HepG2 (cell line): ENCODE results near the gene SOWAHA. TPM values are rescaled to one million over a fixed set of nuclear protein-coding genes. Genes with fewer than 3 reads are reported as not detected.

Experiments
- ATAC-seq: fragments of 200-7000 bp; cut with Tn5 transposase; 3 replicates; pipeline ENCODE4 v1.9.1; 2020; ENCODE audit warnings: mild to moderate bottlenecking, moderate library complexity
- BruUV-seq: library from RNA; stranded (reverse); fragments of 400-500 nt; replicated peaks from 2 replicates; lab custom pipeline; 2021; lab: Mats Ljungman, UMichigan
- CTCF ChIA-PET: fragments of 300-600 bp; formaldehyde crosslinking; extraction: SDS; loops from one replicate; lab custom pipeline; 2021; ENCODE audit warnings: low total read pairs, inconsistent platforms, low intra/inter-chr PET ratio; lab: Yijun Ruan, JAX
- POLR2A ChIA-PET: fragments of 350-600 bp; sonication (Branson Sonifier 250); formaldehyde crosslinking; loops from one replicate; lab custom pipeline; 2020; ENCODE audit warnings: antibody characterized with exemption, inconsistent platforms; lab: Yijun Ruan, JAX
- DNase-seq: peaks from one replicate; pipeline ENCODE4 v3.0.0-alpha.2; 2015; ENCODE audit warnings: low spot score
- FAIRE-seq: peaks from 3 replicates; lab custom pipeline; 2011; peaks lifted over from hg19 to GRCh38; lab: Jason Lieb, UNC
- H2AFZ ChIP-seq: one replicate; pipeline ENCODE4 v1.6.1; 2011; ENCODE audit warnings: low read length, inconsistent platforms
- H3K27ac ChIP-seq: fragments of 300-600 bp; 3 replicates; pipeline ENCODE4 v1.8.0; 2011; ENCODE audit warnings: mixed run types, mild to moderate bottlenecking, mixed read lengths, low read length, inconsistent platforms; ENCODE audit not compliant: insufficient read depth; ENCODE audit errors: extremely low read length
- H3K27me3 ChIP-seq, 2 experiments: fragments of 200-600 bp in 1 of 2; 2 replicates in 1 of 2; 3 replicates in 1 of 2; pipeline versions ENCODE4 v1.6.0 to v1.8.0; 2011; ENCODE audit warnings: low read length in 2 of 2, mild to moderate bottlenecking in 2 of 2, moderate library complexity in 2 of 2, inconsistent platforms in 1 of 2; ENCODE audit not compliant: insufficient read depth in 2 of 2, control insufficient read depth in 1 of 2
- H3K36me3 ChIP-seq, 2 experiments: fragments of 200-600 bp in 1 of 2; replicated peaks in 1 of 2; 2 replicates in 1 of 2; 3 replicates in 1 of 2; pipeline versions ENCODE4 v1.5.1 to v1.8.0; 2011; ENCODE audit warnings: low read length in 2 of 2, inconsistent platforms in 1 of 2; ENCODE audit not compliant: insufficient read depth in 2 of 2, control insufficient read depth in 1 of 2
- H3K4me1 ChIP-seq: 2 replicates; pipeline ENCODE4 v1.5.1; 2012; ENCODE audit warnings: low read length, inconsistent platforms; ENCODE audit not compliant: insufficient read depth
- H3K4me2 ChIP-seq: 2 replicates; pipeline ENCODE4 v1.6.0; 2011; ENCODE audit warnings: low read depth, low read length, inconsistent platforms
- H3K4me3 ChIP-seq, 3 experiments: fragments of 200-600 bp in 1 of 3; sonication (generic), shearing (Covaris generic) in 1 of 3; replicated peaks in 1 of 3; 2 replicates each; pipeline ENCODE4 v1.5.1; 2011 to 2016; ENCODE audit warnings: low read length in 3 of 3, inconsistent platforms in 2 of 3, low read depth in 2 of 3, mild to moderate bottlenecking in 2 of 3, control low read depth in 1 of 3, mixed read lengths in 1 of 3; ENCODE audit not compliant: insufficient read depth in 1 of 3
- H3K79me2 ChIP-seq: one replicate; pipeline ENCODE4 v1.6.1; 2011; ENCODE audit warnings: low read length, inconsistent platforms; ENCODE audit not compliant: insufficient read depth
- H3K9ac ChIP-seq: 2 replicates; pipeline ENCODE4 v1.6.0; 2011; ENCODE audit warnings: mild to moderate bottlenecking, low read depth, low read length, inconsistent platforms; ENCODE audit not compliant: insufficient read depth
- H3K9me3 ChIP-seq: 2 replicates; pipeline ENCODE4 v1.5.1; 2012; ENCODE audit warnings: mild to moderate bottlenecking, low read length
- H4K20me1 ChIP-seq: 2 replicates; pipeline ENCODE4 v1.6.0; 2011; ENCODE audit warnings: inconsistent platforms, mild to moderate bottlenecking, low read length, moderate library complexity; ENCODE audit not compliant: insufficient read depth
- CAMTA2 ChIP-seq: sonication (generic); formaldehyde crosslinking; IDR thresholded peaks from 2 replicates; pipeline ENCODE4 v1.4.0; 2020; ENCODE audit warnings: mild to moderate bottlenecking, missing genetic modification reagents, borderline replicate concordance
- E2F2 ChIP-seq: sonication (generic); formaldehyde crosslinking; IDR thresholded peaks from 2 replicates; pipeline ENCODE4 v1.4.0; 2020; ENCODE audit warnings: missing genetic modification reagents, borderline replicate concordance
- GFI1 ChIP-seq: sonication (generic); formaldehyde crosslinking; IDR thresholded peaks from 2 replicates; pipeline ENCODE4 v1.5.0; 2020; ENCODE audit warnings: missing genetic modification reagents, mild to moderate bottlenecking, borderline replicate concordance
- GTF3A ChIP-seq: sonication (generic); formaldehyde crosslinking; conservative IDR thresholded peaks from 2 replicates; pipeline ENCODE4 v1.4.0; 2020; ENCODE audit warnings: mild to moderate bottlenecking, missing genetic modification reagents
- POLR2G ChIP-seq: fragments of 200-400 bp; formaldehyde crosslinking; IDR thresholded peaks from 2 replicates; pipeline ENCODE4 v1.6.1; 2018; ENCODE audit warnings: mild to moderate bottlenecking, low read depth, low read length, moderate library complexity
- RBM39 ChIP-seq: fragments of 200-400 bp; formaldehyde crosslinking; IDR thresholded peaks from one replicate; pipeline ENCODE4 v1.6.1; 2018; ENCODE audit warnings: antibody characterized with exemption, mild to moderate bottlenecking, low read depth, low read length; ENCODE audit not compliant: poor library complexity, severe bottlenecking
- TSC22D2 ChIP-seq: sonication (generic); formaldehyde crosslinking; IDR thresholded peaks from 2 replicates; pipeline ENCODE4 v1.5.1; 2020; ENCODE audit warnings: missing genetic modification reagents, mild to moderate bottlenecking, borderline replicate concordance
- ZFP62 ChIP-seq: sonication (generic); formaldehyde crosslinking; IDR thresholded peaks from 2 replicates; pipeline ENCODE4 v1.4.0; 2020; ENCODE audit warnings: missing genetic modification reagents
- WGBS: methylation state at CpG from one replicate; pipeline ENCODE4 v1.1.6; 2017; ENCODE audit warnings: low lambda C conversion rate; 5-methylcytosine and 5-hydroxymethylcytosine counted together
- in situ Hi-C: cut with HindIII; loops from 2 replicates; pipeline ENCODE4 v1.10.0; 2017; ENCODE audit warnings: low pct_unique_long_range_greater_than_20kb; ENCODE audit not compliant: extremely low pct_ligation_motif_present
- intact Hi-C: fragments of 100-400 bp; cut with micrococcal nuclease; formaldehyde crosslinking; loops from one replicate; pipeline ENCODE4 v1.10.0; 2022; ENCODE audit not compliant: unreplicated experiment
- polyA plus RNA-seq, 8 experiments: library from polyadenylated mRNA; depleted of rRNA in 3 of 8; stranded (reverse) in 7 of 8; unstranded in 1 of 8; fragments of >200 nt; fragmentation: Illumina TruSeq in 4 of 8; extraction: Trizol in 4 of 8; gene quantifications; 2 replicates each; pipeline versions ENCODE4 v1.2.1 to v1.2.3, GENCODE V29; 2011 to 2016; ENCODE audit warnings: low read depth in 4 of 8, missing spikeins in 1 of 8, mixed read lengths in 1 of 8; ENCODE audit not compliant: insufficient read depth in 1 of 8
- total RNA-seq, 5 experiments: library from RNA; depleted of rRNA; stranded (reverse); fragments of >200 nt; fragmentation: Illumina TruSeq; extraction: Trizol; gene quantifications; 2 replicates each; pipeline ENCODE4 v1.2.3, GENCODE V29; 2016; ENCODE audit warnings: low read depth in 1 of 5
- TF ChIP-seq, protein P1 (sequence below): sonication (generic); formaldehyde crosslinking; conservative IDR thresholded peaks from 2 replicates; pipeline ENCODE4 v1.4.0; 2020; ENCODE audit warnings: mild to moderate bottlenecking, missing genetic modification reagents, moderate library complexity
- TF ChIP-seq, protein P2 (sequence below): IDR thresholded peaks from 2 replicates; pipeline ENCODE4 v1.6.1; 2018; ENCODE audit warnings: missing genetic modification reagents, mild to moderate bottlenecking, missing compliant biosample characterization
- TF ChIP-seq, protein P3 (sequence below): sonication (generic); formaldehyde crosslinking; IDR thresholded peaks from 2 replicates; pipeline ENCODE4 v1.5.0; 2020; ENCODE audit warnings: mild to moderate bottlenecking, missing genetic modification reagents, borderline replicate concordance

Gene SOWAHA
- total and polyA plus RNA-seq, 2 of the 13 experiments (the other 11 are each of a cell fraction or from before 2014, with no cell fraction given), result 0.95 to 1.9 TPM

GRCh38 chr5:132820162-132820754 is 7.2 kb downstream of the SOWAHA start:
- Histone ChIP-seq H3K36me3 (peaks cover 5 to 18% of the 10 kb centered on the region in 2 experiments; a peak in 3 of 5 replicates), H3K4me3 (peak overlapping the region; percentile 45 to 64 (median 50)), H3K27me3 (no peaks in the 10 kb centered on the region), H3K9me3 (no peaks in the 10 kb centered on the region), H3K79me2 (no peaks in the 10 kb centered on the region), H2AFZ (no peak overlapping the region), H4K20me1 (no peaks in the 10 kb centered on the region), H3K9ac (peak overlapping the region; percentile 69), H3K27ac (peak overlapping the region; percentile 66), H3K4me1 (peaks cover 49% of the 10 kb centered on the region), H3K4me2 (peak overlapping the region; percentile 96)
- BruUV-seq, result TSS peak; percentile 34
- FAIRE-seq (peak; percentile 81), ATAC-seq (peak; percentile 81), DNase-seq (peak; percentile 88)
- POLR2A ChIA-PET, result interaction anchor here (0.7 to 6.7 kb wide), 13 partner anchors 9 to 293 kb away, joined by 3 to 176 read pairs (median 6); partner anchors contain the start of genes GDF9, KIF3A, SEPTIN8 and SHROOM1
- WGBS, result 2% methylated on average over 15 of the region's 15 CpGs
- in situ Hi-C loops (no loop called here), intact Hi-C loops (loop anchor here (1.0 to 5.0 kb wide), 6 partner anchors 13 to 293 kb away; partner anchors contain the start of gene SEPTIN8)
- CTCF ChIA-PET, result interaction anchor here (0.6 to 4.5 kb wide), 6 partner anchors 10 to 106 kb away, joined by 3 to 54 read pairs (median 4); no protein-coding TSS in a partner anchor
- TF ChIP-seq E2F2 (CRISPR knock-in tag) (no peak), CAMTA2 (0 out of 2 replicates have a peak, but pooled peaks have one; percentile 50), TSC22D2 (CRISPR knock-in tag) (0 out of 2 replicates have a peak, but pooled peaks have one; percentile 37), POLR2G (peak; percentile 56), ZFP62 (CRISPR knock-in tag) (no peak), GFI1 (CRISPR knock-in tag) (no peak), RBM39 (no peak), GTF3A (CRISPR knock-in tag) (no peak)
- TF ChIP-seq, protein P1, sequence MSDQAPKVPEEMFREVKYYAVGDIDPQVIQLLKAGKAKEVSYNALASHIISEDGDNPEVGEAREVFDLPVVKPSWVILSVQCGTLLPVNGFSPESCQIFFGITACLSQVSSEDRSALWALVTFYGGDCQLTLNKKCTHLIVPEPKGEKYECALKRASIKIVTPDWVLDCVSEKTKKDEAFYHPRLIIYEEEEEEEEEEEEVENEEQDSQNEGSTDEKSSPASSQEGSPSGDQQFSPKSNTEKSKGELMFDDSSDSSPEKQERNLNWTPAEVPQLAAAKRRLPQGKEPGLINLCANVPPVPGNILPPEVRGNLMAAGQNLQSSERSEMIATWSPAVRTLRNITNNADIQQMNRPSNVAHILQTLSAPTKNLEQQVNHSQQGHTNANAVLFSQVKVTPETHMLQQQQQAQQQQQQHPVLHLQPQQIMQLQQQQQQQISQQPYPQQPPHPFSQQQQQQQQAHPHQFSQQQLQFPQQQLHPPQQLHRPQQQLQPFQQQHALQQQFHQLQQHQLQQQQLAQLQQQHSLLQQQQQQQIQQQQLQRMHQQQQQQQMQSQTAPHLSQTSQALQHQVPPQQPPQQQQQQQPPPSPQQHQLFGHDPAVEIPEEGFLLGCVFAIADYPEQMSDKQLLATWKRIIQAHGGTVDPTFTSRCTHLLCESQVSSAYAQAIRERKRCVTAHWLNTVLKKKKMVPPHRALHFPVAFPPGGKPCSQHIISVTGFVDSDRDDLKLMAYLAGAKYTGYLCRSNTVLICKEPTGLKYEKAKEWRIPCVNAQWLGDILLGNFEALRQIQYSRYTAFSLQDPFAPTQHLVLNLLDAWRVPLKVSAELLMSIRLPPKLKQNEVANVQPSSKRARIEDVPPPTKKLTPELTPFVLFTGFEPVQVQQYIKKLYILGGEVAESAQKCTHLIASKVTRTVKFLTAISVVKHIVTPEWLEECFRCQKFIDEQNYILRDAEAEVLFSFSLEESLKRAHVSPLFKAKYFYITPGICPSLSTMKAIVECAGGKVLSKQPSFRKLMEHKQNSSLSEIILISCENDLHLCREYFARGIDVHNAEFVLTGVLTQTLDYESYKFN, result peak; percentile 35
- TF ChIP-seq, protein P2, sequence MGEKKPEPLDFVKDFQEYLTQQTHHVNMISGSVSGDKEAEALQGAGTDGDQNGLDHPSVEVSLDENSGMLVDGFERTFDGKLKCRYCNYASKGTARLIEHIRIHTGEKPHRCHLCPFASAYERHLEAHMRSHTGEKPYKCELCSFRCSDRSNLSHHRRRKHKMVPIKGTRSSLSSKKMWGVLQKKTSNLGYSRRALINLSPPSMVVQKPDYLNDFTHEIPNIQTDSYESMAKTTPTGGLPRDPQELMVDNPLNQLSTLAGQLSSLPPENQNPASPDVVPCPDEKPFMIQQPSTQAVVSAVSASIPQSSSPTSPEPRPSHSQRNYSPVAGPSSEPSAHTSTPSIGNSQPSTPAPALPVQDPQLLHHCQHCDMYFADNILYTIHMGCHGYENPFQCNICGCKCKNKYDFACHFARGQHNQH (CRISPR knock-in tag), result peak; percentile 75; the same call in 1 of the 2 replicates
- TF ChIP-seq, protein P3, sequence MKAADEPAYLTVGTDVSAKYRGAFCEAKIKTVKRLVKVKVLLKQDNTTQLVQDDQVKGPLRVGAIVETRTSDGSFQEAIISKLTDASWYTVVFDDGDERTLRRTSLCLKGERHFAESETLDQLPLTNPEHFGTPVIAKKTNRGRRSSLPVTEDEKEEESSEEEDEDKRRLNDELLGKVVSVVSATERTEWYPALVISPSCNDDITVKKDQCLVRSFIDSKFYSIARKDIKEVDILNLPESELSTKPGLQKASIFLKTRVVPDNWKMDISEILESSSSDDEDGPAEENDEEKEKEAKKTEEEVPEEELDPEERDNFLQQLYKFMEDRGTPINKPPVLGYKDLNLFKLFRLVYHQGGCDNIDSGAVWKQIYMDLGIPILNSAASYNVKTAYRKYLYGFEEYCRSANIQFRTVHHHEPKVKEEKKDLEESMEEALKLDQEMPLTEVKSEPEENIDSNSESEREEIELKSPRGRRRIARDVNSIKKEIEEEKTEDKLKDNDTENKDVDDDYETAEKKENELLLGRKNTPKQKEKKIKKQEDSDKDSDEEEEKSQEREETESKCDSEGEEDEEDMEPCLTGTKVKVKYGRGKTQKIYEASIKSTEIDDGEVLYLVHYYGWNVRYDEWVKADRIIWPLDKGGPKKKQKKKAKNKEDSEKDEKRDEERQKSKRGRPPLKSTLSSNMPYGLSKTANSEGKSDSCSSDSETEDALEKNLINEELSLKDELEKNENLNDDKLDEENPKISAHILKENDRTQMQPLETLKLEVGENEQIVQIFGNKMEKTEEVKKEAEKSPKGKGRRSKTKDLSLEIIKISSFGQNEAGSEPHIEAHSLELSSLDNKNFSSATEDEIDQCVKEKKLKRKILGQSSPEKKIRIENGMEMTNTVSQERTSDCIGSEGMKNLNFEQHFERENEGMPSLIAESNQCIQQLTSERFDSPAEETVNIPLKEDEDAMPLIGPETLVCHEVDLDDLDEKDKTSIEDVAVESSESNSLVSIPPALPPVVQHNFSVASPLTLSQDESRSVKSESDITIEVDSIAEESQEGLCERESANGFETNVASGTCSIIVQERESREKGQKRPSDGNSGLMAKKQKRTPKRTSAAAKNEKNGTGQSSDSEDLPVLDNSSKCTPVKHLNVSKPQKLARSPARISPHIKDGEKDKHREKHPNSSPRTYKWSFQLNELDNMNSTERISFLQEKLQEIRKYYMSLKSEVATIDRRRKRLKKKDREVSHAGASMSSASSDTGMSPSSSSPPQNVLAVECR, result peak; percentile 42; the same call in 1 of the 2 replicates
